Chondrocyte (in vitro differentiated cells): ENCODE measurements around the gene NUDT1. TPM values are rescaled to one million over a fixed set of nuclear protein-coding genes. Genes with fewer than 3 reads are reported as not detected.

ENCODE experiments used
- DNase-seq: peaks from one replicate; pipeline ENCODE4 v3.0.0; 2021; ENCODE audit warnings: mixed read lengths, low spot score
- H3K27ac Mint-ChIP-seq: one replicate; pipeline ENCODE4 v1.8.0; 2021; ENCODE audit warnings: mild to moderate bottlenecking, moderate library complexity, mixed read lengths; ENCODE audit not compliant: unreplicated experiment
- H3K27me3 Mint-ChIP-seq: 2 replicates; pipeline ENCODE4 v1.8.0; 2021; ENCODE audit warnings: low read depth, mixed read lengths
- H3K36me3 Mint-ChIP-seq: 2 replicates; pipeline ENCODE4 v1.8.0; 2021; ENCODE audit warnings: low read depth, mixed read lengths
- H3K4me1 Mint-ChIP-seq: 2 replicates; pipeline ENCODE4 v1.8.0; 2021; ENCODE audit warnings: low read depth, mild to moderate bottlenecking, mixed read lengths
- H3K4me3 Mint-ChIP-seq: one replicate; pipeline ENCODE4 v1.8.0; 2021; ENCODE audit warnings: mild to moderate bottlenecking, moderate library complexity, mixed read lengths; ENCODE audit not compliant: unreplicated experiment
- H3K9me3 Mint-ChIP-seq: 2 replicates; pipeline ENCODE4 v1.8.0; 2021; ENCODE audit warnings: low read depth, mixed read lengths
- total RNA-seq: library from RNA; stranded (reverse); gene quantifications from 3 replicates; pipeline ENCODE4 v1.2.1, GENCODE V29; 2021
- TF ChIP-seq, protein P1 (sequence below): fragments of 200-600 bp; sonication (generic); IDR thresholded peaks from 2 replicates; pipeline ENCODE4 v1.5.0; 2021; ENCODE audit warnings: antibody characterized with exemption, mild to moderate bottlenecking, moderate library complexity

Gene NUDT1
- total RNA-seq, 1 donor from 2014 or later = 9.5 TPM

DNA sequence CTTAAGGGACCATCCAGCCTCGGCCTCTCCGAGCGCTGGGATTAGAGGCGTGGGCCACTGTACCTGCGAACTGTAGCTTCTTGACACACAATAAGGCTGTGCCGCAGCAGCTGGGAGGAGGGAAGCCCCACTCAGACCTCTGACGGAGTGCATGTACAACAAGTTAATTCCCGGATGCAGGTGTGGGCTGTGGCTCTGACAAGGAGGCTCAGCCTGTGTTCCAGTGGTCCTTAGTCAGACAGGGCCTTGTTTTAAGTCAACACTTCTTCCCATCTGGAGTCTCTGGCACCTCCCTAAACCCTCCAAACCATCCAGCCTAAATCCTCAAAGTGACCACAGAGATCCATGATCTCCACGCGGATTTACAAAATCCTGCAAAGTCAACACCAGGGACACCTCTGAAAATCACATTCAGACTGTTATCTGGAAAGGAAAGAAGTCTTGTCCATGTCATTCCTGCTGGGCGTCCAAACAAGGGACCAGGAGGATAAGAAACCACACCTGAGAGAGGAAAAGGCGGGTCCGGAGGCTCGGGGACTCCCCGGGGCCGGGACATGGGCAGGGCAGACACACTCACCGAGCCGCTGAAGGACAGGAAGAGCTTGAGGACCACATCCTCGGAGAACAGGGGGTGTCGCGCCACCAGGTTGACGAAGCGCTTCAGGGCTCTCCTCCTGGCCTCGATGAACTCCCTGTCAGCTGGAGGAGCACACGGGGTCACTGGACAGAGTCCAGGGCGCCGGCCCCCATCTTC is 29.4 kb downstream of the NUDT1 start:
- Mint-ChIP-seq H3K27me3 (no peaks in the 10 kb centered on the region), H3K27ac (no peak overlapping the region), H3K4me1 (peaks cover 6% of the 10 kb centered on the region), H3K9me3 (no peaks in the 10 kb centered on the region), H3K36me3 (peaks cover 9% of the 10 kb centered on the region), H3K4me3 (no peak overlapping the region)
- TF ChIP-seq, protein P1, sequence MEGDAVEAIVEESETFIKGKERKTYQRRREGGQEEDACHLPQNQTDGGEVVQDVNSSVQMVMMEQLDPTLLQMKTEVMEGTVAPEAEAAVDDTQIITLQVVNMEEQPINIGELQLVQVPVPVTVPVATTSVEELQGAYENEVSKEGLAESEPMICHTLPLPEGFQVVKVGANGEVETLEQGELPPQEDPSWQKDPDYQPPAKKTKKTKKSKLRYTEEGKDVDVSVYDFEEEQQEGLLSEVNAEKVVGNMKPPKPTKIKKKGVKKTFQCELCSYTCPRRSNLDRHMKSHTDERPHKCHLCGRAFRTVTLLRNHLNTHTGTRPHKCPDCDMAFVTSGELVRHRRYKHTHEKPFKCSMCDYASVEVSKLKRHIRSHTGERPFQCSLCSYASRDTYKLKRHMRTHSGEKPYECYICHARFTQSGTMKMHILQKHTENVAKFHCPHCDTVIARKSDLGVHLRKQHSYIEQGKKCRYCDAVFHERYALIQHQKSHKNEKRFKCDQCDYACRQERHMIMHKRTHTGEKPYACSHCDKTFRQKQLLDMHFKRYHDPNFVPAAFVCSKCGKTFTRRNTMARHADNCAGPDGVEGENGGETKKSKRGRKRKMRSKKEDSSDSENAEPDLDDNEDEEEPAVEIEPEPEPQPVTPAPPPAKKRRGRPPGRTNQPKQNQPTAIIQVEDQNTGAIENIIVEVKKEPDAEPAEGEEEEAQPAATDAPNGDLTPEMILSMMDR = no peak
- DNase-seq = no peak

DNA sequence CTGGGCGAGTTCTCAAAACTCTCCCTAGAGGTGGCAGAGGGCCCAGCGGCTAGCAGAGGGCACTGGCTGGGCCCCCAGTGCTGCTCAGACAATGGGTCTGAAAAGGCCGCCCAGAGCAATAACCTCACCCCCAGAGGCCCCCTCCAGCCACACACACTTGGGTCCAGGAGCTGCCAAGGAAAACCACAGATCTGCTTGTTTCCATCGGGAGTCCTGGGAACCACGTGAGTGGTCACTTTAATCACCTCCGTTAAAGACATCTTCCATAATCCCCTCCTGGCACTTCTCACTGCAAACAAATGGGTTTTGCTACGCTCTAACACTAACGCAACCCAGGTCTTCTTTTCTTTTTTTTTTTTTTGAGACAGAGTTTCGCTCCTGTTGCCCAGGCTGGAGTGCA is 30.0 kb downstream of the NUDT1 start:
- Mint-ChIP-seq H3K36me3 (peaks cover 12% of the 10 kb centered on the region), H3K4me1 (peaks cover 6% of the 10 kb centered on the region), H3K9me3 (no peaks in the 10 kb centered on the region), H3K27me3 (no peaks in the 10 kb centered on the region), H3K27ac (no peak overlapping the region), H3K4me3 (no peak overlapping the region)
- DNase-seq = no peak
- TF ChIP-seq, protein P1 = no peak

DNA sequence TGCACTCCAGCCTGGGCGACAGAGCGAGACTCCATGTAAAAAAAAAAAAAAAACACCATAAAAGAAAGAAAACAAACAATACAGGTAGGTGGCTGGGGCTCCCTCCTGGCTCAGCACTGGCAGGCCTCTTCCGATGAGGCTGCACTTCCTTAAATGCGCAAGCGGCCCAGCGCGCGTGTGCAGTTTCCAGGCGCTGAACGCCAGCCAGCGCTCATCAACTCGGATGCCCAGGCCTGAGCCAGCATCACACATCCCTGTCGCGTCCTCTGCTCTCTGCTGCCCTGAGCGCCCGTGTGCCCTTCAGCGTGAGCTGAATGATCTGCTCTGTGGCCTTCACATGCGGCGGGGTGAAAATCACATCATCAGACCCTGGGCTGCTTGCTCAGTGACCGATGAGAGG is 31.8 kb downstream of the NUDT1 start:
- Mint-ChIP-seq H3K27me3 (no peaks in the 10 kb centered on the region), H3K9me3 (no peaks in the 10 kb centered on the region), H3K4me1 (peaks cover 6% of the 10 kb centered on the region), H3K36me3 (peaks cover 15% of the 10 kb centered on the region), H3K4me3 (no peak overlapping the region), H3K27ac (no peak overlapping the region)
- no peak for DNase-seq
- TF ChIP-seq, protein P1 = no peak

DNA sequence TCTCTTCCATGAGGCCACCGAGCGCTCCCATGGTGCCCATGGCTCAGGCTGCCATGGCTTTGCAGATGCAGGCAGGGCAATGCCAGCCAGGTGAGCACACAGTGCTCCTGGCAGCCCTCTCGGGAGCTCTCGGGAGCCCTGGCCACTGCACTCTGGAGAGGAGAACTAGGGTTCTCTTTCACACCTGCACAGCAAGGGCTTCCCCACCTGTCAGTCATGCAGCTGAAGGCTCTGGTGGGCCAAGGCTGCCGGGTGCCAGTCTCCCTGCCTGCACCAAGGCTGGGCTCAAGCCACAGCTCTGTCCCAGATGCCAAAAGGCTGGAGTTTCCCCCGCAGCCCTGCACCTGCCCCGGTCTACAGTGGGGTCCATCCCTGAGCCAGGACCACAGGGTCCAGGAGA is 32.6 kb downstream of the NUDT1 start:
- Mint-ChIP-seq H3K9me3 (no peaks in the 10 kb centered on the region), H3K27ac (no peak overlapping the region), H3K36me3 (peaks cover 14% of the 10 kb centered on the region), H3K4me1 (peaks cover 3% of the 10 kb centered on the region), H3K27me3 (no peaks in the 10 kb centered on the region), H3K4me3 (no peak overlapping the region)
- no peak for DNase-seq
- TF ChIP-seq, protein P1 = no peak

DNA sequence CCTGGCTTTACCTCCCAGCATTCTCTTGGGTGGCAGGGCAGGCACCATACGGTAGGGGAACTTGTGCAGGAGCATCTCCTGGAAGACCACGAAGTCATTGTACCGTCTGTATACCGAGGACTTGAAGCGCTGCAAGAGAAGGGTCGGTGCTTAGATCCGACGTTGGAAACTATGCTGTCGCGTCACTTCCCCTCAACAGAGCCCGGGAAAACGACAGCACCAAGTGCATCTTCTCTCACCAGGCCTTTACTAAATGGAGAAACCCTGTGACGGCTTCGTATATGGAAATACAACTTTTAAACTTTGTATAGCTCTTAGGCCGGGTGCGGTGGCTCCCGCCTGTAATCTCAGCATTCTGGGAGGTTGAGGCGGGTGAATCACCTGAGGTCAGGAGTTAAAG is 33.1 kb downstream of the NUDT1 start:
- Mint-ChIP-seq H3K27ac (no peak overlapping the region), H3K36me3 (peaks cover 14% of the 10 kb centered on the region), H3K27me3 (no peaks in the 10 kb centered on the region), H3K9me3 (no peaks in the 10 kb centered on the region), H3K4me3 (no peak overlapping the region), H3K4me1 (peaks cover 5% of the 10 kb centered on the region)
- DNase-seq = no peak
- TF ChIP-seq, protein P1 = no peak
